ENCODE measurements around the gene FBXW7.

The FBXW7 gene

GRCh38 chr4:152510349-152511147 is 25.3 kb downstream of the FBXW7 start:
- no peak for DNase-seq (ENCODE audit: low read depth in 2 of 2)

- no peak for DNase-seq (ENCODE audit: low read depth in 2 of 2)
These were observed 26.2 kb downstream of the FBXW7 start for GRCh38 chr4:152509595-152510225.

GRCh38 chr4:152508818-152509217 is 27.1 kb downstream of the FBXW7 start:
- DNase-seq (ENCODE audit: low read depth in 2 of 2): no peak

GRCh38 chr4:152508386-152508785 is 27.5 kb downstream of the FBXW7 start:
- no peak for DNase-seq (ENCODE audit: low read depth in 2 of 2)

- DNase-seq (ENCODE audit: low read depth in 2 of 2): no peak
These were observed 32.1 kb downstream of the FBXW7 start for GRCh38 chr4:152503653-152504290.

GRCh38 chr4:152501846-152502536 is 33.9 kb downstream of the FBXW7 start:
- no peak for DNase-seq (ENCODE audit: low read depth in 2 of 2)

GRCh38 chr4:152500800-152501434 is 35.0 kb downstream of the FBXW7 start:
- DNase-seq (ENCODE audit: low read depth in 2 of 2): peak in 1 of 2 donors; percentile 70

GRCh38 chr4:152500275-152500674 is 35.6 kb downstream of the FBXW7 start:
- no peak for DNase-seq (ENCODE audit: low read depth in 2 of 2)

GRCh38 chr4:152499344-152499743 is 36.5 kb downstream of the FBXW7 start:
- no peak for DNase-seq (ENCODE audit: low read depth in 2 of 2)

GRCh38 chr4:152494020-152494419 is 41.9 kb downstream of the FBXW7 start:
- DNase-seq (ENCODE audit: low read depth in 2 of 2): no peak

GRCh38 chr4:152488246-152488645 is 47.6 kb downstream of the FBXW7 start:
- no peak for DNase-seq (ENCODE audit: low read depth in 2 of 2)

- DNase-seq (ENCODE audit: low read depth in 2 of 2): no peak
These were observed 49.2 kb downstream of the FBXW7 start for GRCh38 chr4:152486429-152487389.

GRCh38 chr4:152485726-152486276 is 50.1 kb downstream of the FBXW7 start:
- peak in 1 of 2 donors; percentile 9 for DNase-seq (ENCODE audit: low read depth in 2 of 2)

GRCh38 chr4:152482211-152482610 is 53.7 kb downstream of the FBXW7 start:
- no peak for DNase-seq (ENCODE audit: low read depth in 2 of 2)

GRCh38 chr4:152480901-152481300 is 55.0 kb downstream of the FBXW7 start:
- DNase-seq (ENCODE audit: low read depth in 2 of 2): no peak

GRCh38 chr4:152480326-152480725 is 55.6 kb downstream of the FBXW7 start:
- DNase-seq (ENCODE audit: low read depth in 2 of 2): no peak

- no peak for DNase-seq (ENCODE audit: low read depth in 2 of 2)
These were observed 56.4 kb downstream of the FBXW7 start for GRCh38 chr4:152479428-152480026.

GRCh38 chr4:152478461-152479237 is 57.2 kb downstream of the FBXW7 start:
- no peak for DNase-seq (ENCODE audit: low read depth in 2 of 2)

- DNase-seq (ENCODE audit: low read depth in 2 of 2): no peak
These were observed 59.1 kb downstream of the FBXW7 start for GRCh38 chr4:152476796-152477195.

All from stimulated activated CD4-positive, alpha-beta T cell treated with anti-CD3 and anti-CD28 coated beads, Interleukin-1b, Interleukin-23, amount 100 ng/mL, for 4 hours (primary cell).